ENCODE data around the gene SPACA4.

GRCh38 chr19:48600679-48601417, 5.7 kb upstream of the SPACA4 start:
- TF ChIP-seq, protein P1, sequence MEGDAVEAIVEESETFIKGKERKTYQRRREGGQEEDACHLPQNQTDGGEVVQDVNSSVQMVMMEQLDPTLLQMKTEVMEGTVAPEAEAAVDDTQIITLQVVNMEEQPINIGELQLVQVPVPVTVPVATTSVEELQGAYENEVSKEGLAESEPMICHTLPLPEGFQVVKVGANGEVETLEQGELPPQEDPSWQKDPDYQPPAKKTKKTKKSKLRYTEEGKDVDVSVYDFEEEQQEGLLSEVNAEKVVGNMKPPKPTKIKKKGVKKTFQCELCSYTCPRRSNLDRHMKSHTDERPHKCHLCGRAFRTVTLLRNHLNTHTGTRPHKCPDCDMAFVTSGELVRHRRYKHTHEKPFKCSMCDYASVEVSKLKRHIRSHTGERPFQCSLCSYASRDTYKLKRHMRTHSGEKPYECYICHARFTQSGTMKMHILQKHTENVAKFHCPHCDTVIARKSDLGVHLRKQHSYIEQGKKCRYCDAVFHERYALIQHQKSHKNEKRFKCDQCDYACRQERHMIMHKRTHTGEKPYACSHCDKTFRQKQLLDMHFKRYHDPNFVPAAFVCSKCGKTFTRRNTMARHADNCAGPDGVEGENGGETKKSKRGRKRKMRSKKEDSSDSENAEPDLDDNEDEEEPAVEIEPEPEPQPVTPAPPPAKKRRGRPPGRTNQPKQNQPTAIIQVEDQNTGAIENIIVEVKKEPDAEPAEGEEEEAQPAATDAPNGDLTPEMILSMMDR (IDR thresholded peaks at IDR 0.05; ENCODE audit: low read length): no peak
- no peak for TF ChIP-seq EZH2 (optimal IDR thresholded peaks at IDR 0.05; ENCODE audit: low read depth, low read length)

All from MM.1S (cell line).